PC-3 (cell line): Measurements from ENCODE around the gene SPTBN2. TPM values are rescaled to one million over a fixed set of nuclear protein-coding genes. Genes with fewer than 3 reads are reported as not detected.

Experiments
- ATAC-seq: fragments of 200-7000 bp; cut with Tn5 transposase; 2 replicates; pipeline ENCODE4 v1.9.1; 2020; ENCODE audit warnings: mild to moderate bottlenecking, moderate library complexity
- BruUV-seq: library from RNA; stranded (reverse); fragments of 400-500 nt; replicated peaks from 2 replicates; lab custom pipeline; 2021; lab: Mats Ljungman, UMichigan
- CTCF ChIA-PET: fragments of 300-600 bp; sonication (Branson Sonifier 250); formaldehyde crosslinking; loops from one replicate; lab custom pipeline; 2022; ENCODE audit warnings: antibody characterized with exemption; lab: Charles Lee
- POLR2A ChIA-PET: fragments of 300-600 bp; sonication (Branson Sonifier 250); formaldehyde crosslinking; loops from one replicate; lab custom pipeline; 2022; ENCODE audit warnings: antibody characterized with exemption; ENCODE audit not compliant: unreplicated experiment; lab: Charles Lee
- DNase-seq: peaks from one replicate; pipeline ENCODE4 v3.0.0-alpha.2; 2015
- H2AFZ ChIP-seq: fragments of 300-600 bp; sonication (generic); 2 replicates; pipeline ENCODE4 v1.6.0; 2016; ENCODE audit warnings: antibody characterized with exemption, low read length
- H3F3A ChIP-seq: fragments of 300-600 bp; sonication (generic); one replicate; pipeline ENCODE4 v1.6.0; 2017; ENCODE audit warnings: antibody characterized with exemption, low read length, control low read depth, mild to moderate bottlenecking; ENCODE audit not compliant: unreplicated experiment
- H3K27ac ChIP-seq: fragments of 300-600 bp; sonication (generic); 2 replicates; pipeline ENCODE4 v1.5.1; 2016; ENCODE audit warnings: mild to moderate bottlenecking, low read length
- H3K27me3 ChIP-seq: fragments of 300-600 bp; sonication (generic); 2 replicates; pipeline ENCODE4 v1.6.1; 2016; ENCODE audit warnings: low read length, mixed read lengths
- H3K36me3 ChIP-seq: fragments of 300-600 bp; sonication (generic); 2 replicates; pipeline ENCODE4 v1.6.1; 2016; ENCODE audit warnings: low read depth, mixed run types, low read length, mixed read lengths
- H3K4me1 ChIP-seq: fragments of 300-600 bp; sonication (generic); 2 replicates; pipeline ENCODE4 v1.5.1; 2016; ENCODE audit warnings: low read length; ENCODE audit not compliant: insufficient read depth
- H3K4me2 ChIP-seq: fragments of 300-600 bp; sonication (generic); 2 replicates; pipeline ENCODE4 v1.6.0; 2016; ENCODE audit warnings: low read length
- H3K4me3 ChIP-seq: fragments of 300-600 bp; sonication (generic); 2 replicates; pipeline ENCODE4 v1.5.1; 2016; ENCODE audit warnings: mild to moderate bottlenecking, low read length, mixed read lengths
- H3K79me2 ChIP-seq: fragments of 300-600 bp; sonication (generic); 2 replicates; pipeline ENCODE4 v1.6.1; 2017; ENCODE audit warnings: low read length, mixed read lengths
- H3K9ac ChIP-seq: fragments of 300-600 bp; sonication (generic); 2 replicates; pipeline ENCODE4 v1.6.0; 2016; ENCODE audit warnings: mild to moderate bottlenecking, low read length
- H3K9me2 ChIP-seq: fragments of 300-600 bp; sonication (generic); replicated peaks from 2 replicates; pipeline ENCODE4 v1.6.1; 2016; ENCODE audit warnings: mixed run types, low read length, mixed read lengths
- H3K9me3 ChIP-seq: fragments of 300-600 bp; sonication (generic); 2 replicates; pipeline ENCODE4 v1.6.1; 2016; ENCODE audit warnings: low read length, mixed read lengths
- H4K20me1 ChIP-seq: fragments of 300-600 bp; sonication (generic); 2 replicates; pipeline ENCODE4 v1.6.1; 2016; ENCODE audit warnings: low read length, mixed read lengths
- EZH2 ChIP-seq: fragments of 300-600 bp; sonication (generic); IDR thresholded peaks from one replicate; pipeline ENCODE4 v1.6.1; 2017; ENCODE audit warnings: antibody characterized with exemption, mild to moderate bottlenecking, low read length; ENCODE audit not compliant: unreplicated experiment
- EZH2phosphoT487 ChIP-seq: fragments of 300-600 bp; sonication (generic); IDR thresholded peaks from 2 replicates; pipeline ENCODE4 v1.6.1; 2018; ENCODE audit warnings: mild to moderate bottlenecking, antibody characterized with exemption, low read length, borderline replicate concordance
- intact Hi-C: fragments of 100-400 bp; cut with micrococcal nuclease; formaldehyde crosslinking; loops from 2 replicates; pipeline ENCODE4 v1.9.0; 2023
- total RNA-seq: library from RNA; depleted of rRNA; stranded (reverse); fragments of >200 nt; gene quantifications from 2 replicates; pipeline ENCODE4 v1.2.3, GENCODE V29; 2014
- TF ChIP-seq, protein P1 (sequence below): fragments of 300-600 bp; sonication (generic); conservative IDR thresholded peaks from 2 replicates; pipeline ENCODE4 v1.5.1; 2017; ENCODE audit warnings: antibody characterized with exemption, low read depth, mild to moderate bottlenecking, low read length

The SPTBN2 gene
- total RNA-seq, 1 experiment from 2014 or later: 74.9 TPM

GRCh38 chr11:66710384-66710930 is 18.6 kb downstream of the SPTBN2 start:
- no peak for ATAC-seq
- no peaks in the 10 kb centered on the region for H3K4me1 ChIP-seq
- no peak overlapping the region for H2AFZ ChIP-seq
- TF ChIP-seq EZH2 (no peak), EZH2phosphoT487 (no peak)
- TF ChIP-seq, protein P1, sequence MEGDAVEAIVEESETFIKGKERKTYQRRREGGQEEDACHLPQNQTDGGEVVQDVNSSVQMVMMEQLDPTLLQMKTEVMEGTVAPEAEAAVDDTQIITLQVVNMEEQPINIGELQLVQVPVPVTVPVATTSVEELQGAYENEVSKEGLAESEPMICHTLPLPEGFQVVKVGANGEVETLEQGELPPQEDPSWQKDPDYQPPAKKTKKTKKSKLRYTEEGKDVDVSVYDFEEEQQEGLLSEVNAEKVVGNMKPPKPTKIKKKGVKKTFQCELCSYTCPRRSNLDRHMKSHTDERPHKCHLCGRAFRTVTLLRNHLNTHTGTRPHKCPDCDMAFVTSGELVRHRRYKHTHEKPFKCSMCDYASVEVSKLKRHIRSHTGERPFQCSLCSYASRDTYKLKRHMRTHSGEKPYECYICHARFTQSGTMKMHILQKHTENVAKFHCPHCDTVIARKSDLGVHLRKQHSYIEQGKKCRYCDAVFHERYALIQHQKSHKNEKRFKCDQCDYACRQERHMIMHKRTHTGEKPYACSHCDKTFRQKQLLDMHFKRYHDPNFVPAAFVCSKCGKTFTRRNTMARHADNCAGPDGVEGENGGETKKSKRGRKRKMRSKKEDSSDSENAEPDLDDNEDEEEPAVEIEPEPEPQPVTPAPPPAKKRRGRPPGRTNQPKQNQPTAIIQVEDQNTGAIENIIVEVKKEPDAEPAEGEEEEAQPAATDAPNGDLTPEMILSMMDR: no peak
- H3K9me2 ChIP-seq: no peaks in the 10 kb centered on the region
- no peaks in the 10 kb centered on the region for H4K20me1 ChIP-seq
- no peaks in the 10 kb centered on the region for H3K79me2 ChIP-seq
- no peak for DNase-seq
- no TSS peak for BruUV-seq
- H3F3A ChIP-seq: no peaks in the 10 kb centered on the region
- no peaks in the 10 kb centered on the region for H3K9me3 ChIP-seq
- no peak overlapping the region for H3K9ac ChIP-seq
- no peak overlapping the region for H3K4me3 ChIP-seq
- CTCF ChIA-PET: no interaction called here
- H3K4me2 ChIP-seq: no peak overlapping the region
- POLR2A ChIA-PET: no interaction called here
- H3K27ac ChIP-seq: no peak overlapping the region
- H3K27me3 ChIP-seq: no peaks in the 10 kb centered on the region
- H3K36me3 ChIP-seq: peaks cover 48% of the 10 kb centered on the region
- intact Hi-C loops: no loop called here

- no peaks in the 10 kb centered on the region for H3K9me2 ChIP-seq
- DNase-seq (no peak), ATAC-seq (no peak)
- ChIA-PET POLR2A (no interaction called here), CTCF (no interaction called here)
- no TSS peak for BruUV-seq
- H3K4me2 ChIP-seq: no peak overlapping the region
- no peak for TF ChIP-seq EZH2
- no peak for TF ChIP-seq EZH2phosphoT487
- TF ChIP-seq, protein P1: no peak
- no peaks in the 10 kb centered on the region for H3K27me3 ChIP-seq
- H3K4me3 ChIP-seq: no peak overlapping the region
- H3K9me3 ChIP-seq: no peaks in the 10 kb centered on the region
- H3K36me3 ChIP-seq: peaks cover 33% of the 10 kb centered on the region; the same call in 1 of the 2 replicates
- H4K20me1 ChIP-seq: no peaks in the 10 kb centered on the region
- no peaks in the 10 kb centered on the region for H3F3A ChIP-seq
- H3K79me2 ChIP-seq: no peaks in the 10 kb centered on the region
- H3K9ac ChIP-seq: no peak overlapping the region
- H3K27ac ChIP-seq: no peak overlapping the region
- intact Hi-C loops: no loop called here
- H2AFZ ChIP-seq: no peak overlapping the region
- H3K4me1 ChIP-seq: no peaks in the 10 kb centered on the region
Observed at GRCh38 chr11:66708701-66709100, 20.3 kb downstream of the SPTBN2 start.

GRCh38 chr11:66708094-66708493 is 20.9 kb downstream of the SPTBN2 start:
- ChIA-PET POLR2A (no interaction called here), CTCF (no interaction called here)
- intact Hi-C loops: no loop called here

More at GRCh38 chr11:66708094-66708493, 20.9 kb downstream of the SPTBN2 start:
- no TSS peak for BruUV-seq
- no peak for TF ChIP-seq EZH2phosphoT487
- TF ChIP-seq EZH2: no peak
- no peak overlapping the region for H3K9ac ChIP-seq
- H3K4me2 ChIP-seq: no peak overlapping the region
- H3K36me3 ChIP-seq: peaks cover 33% of the 10 kb centered on the region; the same call in 1 of the 2 replicates
- H3K79me2 ChIP-seq: no peaks in the 10 kb centered on the region
- ATAC-seq: no peak
- H3K27me3 ChIP-seq: no peaks in the 10 kb centered on the region
- H3K9me3 ChIP-seq: no peaks in the 10 kb centered on the region
- no peak overlapping the region for H3K27ac ChIP-seq
- no peaks in the 10 kb centered on the region for H4K20me1 ChIP-seq
- no peaks in the 10 kb centered on the region for H3K9me2 ChIP-seq
- H3K4me1 ChIP-seq: no peaks in the 10 kb centered on the region
- H2AFZ ChIP-seq: no peak overlapping the region
- H3K4me3 ChIP-seq: no peak overlapping the region
- H3F3A ChIP-seq: no peaks in the 10 kb centered on the region
- no peak for DNase-seq
